Keratinocyte (primary cell): ENCODE results near the gene COL21A1. TPM values are rescaled to one million over a fixed set of nuclear protein-coding genes. Genes with fewer than 3 reads are reported as not detected.

Source experiments
- DNase-seq: peaks from one replicate; pipeline ENCODE4 v3.0.0-alpha.2; 2011; ENCODE audit warnings: low read depth, missing footprints, low spot score
- FAIRE-seq: peaks from 2 replicates; lab custom pipeline; 2011; peaks lifted over from hg19 to GRCh38; lab: Jason Lieb, UNC
- H2AFZ ChIP-seq: 2 replicates; pipeline ENCODE4 v1.6.0; 2012; ENCODE audit warnings: low read length, control low read depth, inconsistent platforms; ENCODE audit not compliant: control insufficient read depth
- H3K27ac ChIP-seq: 2 replicates; pipeline ENCODE4 v1.5.1; 2011; ENCODE audit warnings: low read length; ENCODE audit not compliant: control insufficient read depth, insufficient read depth
- H3K27me3 ChIP-seq: 3 replicates; pipeline ENCODE4 v1.6.0; 2011; ENCODE audit warnings: low read length; ENCODE audit not compliant: control insufficient read depth, insufficient read depth; ENCODE audit errors: extremely low read depth
- H3K36me3 ChIP-seq, 2 experiments: 2 replicates in 1 of 2; 3 replicates in 1 of 2; pipeline ENCODE4 v1.5.1; 2011; ENCODE audit warnings: low read length in 2 of 2, mild to moderate bottlenecking in 1 of 2; ENCODE audit not compliant: control insufficient read depth in 2 of 2, insufficient read depth in 2 of 2; ENCODE audit errors: extremely low read depth in 1 of 2
- H3K4me1 ChIP-seq: 3 replicates; pipeline ENCODE4 v1.5.1; 2011; ENCODE audit warnings: low read length; ENCODE audit not compliant: control insufficient read depth, insufficient read depth; ENCODE audit errors: extremely low read depth
- H3K4me2 ChIP-seq: 3 replicates; pipeline ENCODE4 v1.6.0; 2011; ENCODE audit warnings: low read depth, low read length; ENCODE audit not compliant: control insufficient read depth, insufficient read depth; ENCODE audit errors: extremely low read depth
- H3K4me3 ChIP-seq, 3 experiments: fragments of 200-600 bp in 1 of 3; sonication (generic) in 1 of 3; 2 replicates in 2 of 3; 3 replicates in 1 of 3; pipeline ENCODE4 v1.5.1; 2011 to 2016; ENCODE audit warnings: low read length in 3 of 3, mild to moderate bottlenecking in 3 of 3, control low read depth in 2 of 3, inconsistent platforms in 1 of 3, low read depth in 1 of 3, mixed read lengths in 1 of 3, mixed run types in 1 of 3, moderate library complexity in 1 of 3; ENCODE audit not compliant: control insufficient read depth in 2 of 3, insufficient read depth in 2 of 3; ENCODE audit errors: extremely low read depth in 1 of 3
- H3K79me2 ChIP-seq: 2 replicates; pipeline ENCODE4 v1.6.0; 2012; ENCODE audit warnings: low read length; ENCODE audit not compliant: control insufficient read depth, insufficient read depth
- H3K9ac ChIP-seq: 3 replicates; pipeline ENCODE4 v1.6.0; 2011; ENCODE audit warnings: low read length; ENCODE audit not compliant: control insufficient read depth, insufficient read depth; ENCODE audit errors: extremely low read depth
- H3K9me1 ChIP-seq: 3 replicates; pipeline ENCODE4 v1.6.0; 2011; ENCODE audit warnings: low read length; ENCODE audit not compliant: control insufficient read depth, insufficient read depth; ENCODE audit errors: extremely low read depth
- H3K9me3 ChIP-seq: 2 replicates; pipeline ENCODE4 v1.5.1; 2012; ENCODE audit warnings: low read depth, low read length; ENCODE audit not compliant: control insufficient read depth
- H4K20me1 ChIP-seq: 3 replicates; pipeline ENCODE4 v1.6.0; 2011; ENCODE audit warnings: low read length; ENCODE audit not compliant: control insufficient read depth, insufficient read depth; ENCODE audit errors: extremely low read depth
- CTCF ChIP-seq, 3 experiments: IDR thresholded peaks in 1 of 3; conservative IDR thresholded peaks in 1 of 3; optimal IDR thresholded peaks in 1 of 3; 2 replicates in 2 of 3; 3 replicates in 1 of 3; pipeline versions ENCODE3 to v1.5.1; 2011; ENCODE audit warnings: low read length in 3 of 3, mild to moderate bottlenecking in 3 of 3, moderate library complexity in 2 of 3, control low read depth in 1 of 3, inconsistent platforms in 1 of 3; ENCODE audit not compliant: insufficient read depth in 2 of 3; ENCODE audit errors: extremely low read depth in 1 of 3
- EZH2 ChIP-seq: IDR thresholded peaks from one replicate; pipeline ENCODE4 v1.6.1; 2012; ENCODE audit warnings: inconsistent platforms, mild to moderate bottlenecking, low read length, moderate library complexity
- dilution Hi-C: fragments of 300-500 bp; cut with MboI; formaldehyde crosslinking; loops from one replicate; pipeline ENCODE4 v1.7.0; 2020; ENCODE audit warnings: low sequenced_read_pairs; ENCODE audit not compliant: extremely low pct_ligation_motif_present
- polyA plus RNA-seq, 5 experiments: library from polyadenylated mRNA; depleted of rRNA in 3 of 5; stranded (reverse) in 3 of 5; stranded (forward) in 1 of 5; unstranded in 1 of 5; fragments of >200 nt; gene quantifications; 1 replicate in 1 of 5; 2 replicates in 3 of 5; 3 replicates in 1 of 5; pipeline versions ENCODE4 v1.2.1 to v1.2.3, GENCODE V29; 2011 to 2012; ENCODE audit warnings: missing spikeins in 2 of 5, low read depth in 1 of 5, low replicate concordance in 1 of 5

Gene COL21A1
- polyA plus RNA-seq, 1 donor (not counting 4 experiments of a cell fraction or from before 2014, with no cell fraction given) = 0.16 TPM

- dilution Hi-C loops = no loop called here
- Histone ChIP-seq H3K4me3 (no peak overlapping the region), H3K4me2 (no peak overlapping the region), H3K79me2 (no peaks in the 10 kb centered on the region), H3K9me1 (no peaks in the 10 kb centered on the region), H3K9ac (no peak overlapping the region), H3K36me3 (no peaks in the 10 kb centered on the region), H3K27me3 (no peaks in the 10 kb centered on the region), H3K9me3 (no peaks in the 10 kb centered on the region), H4K20me1 (no peaks in the 10 kb centered on the region), H2AFZ (no peak overlapping the region), H3K27ac (no peak overlapping the region), H3K4me1 (no peaks in the 10 kb centered on the region)
- FAIRE-seq (no peak), DNase-seq (no peak)
- TF ChIP-seq CTCF (optimal IDR thresholded peaks at IDR 0.05 in 1 of 3, IDR thresholded peaks at IDR 0.05 in 1 of 3, conservative IDR thresholded peaks at IDR 0.05 in 1 of 3; ENCODE audit: extremely low read depth in 1 of 3, insufficient read depth in 2 of 3, low read length in 3 of 3) = no peak
- no peak for TF ChIP-seq EZH2
Measured at GRCh38 chr6:56154076-56154475, 93.3 kb downstream of the COL21A1 start.

DNA sequence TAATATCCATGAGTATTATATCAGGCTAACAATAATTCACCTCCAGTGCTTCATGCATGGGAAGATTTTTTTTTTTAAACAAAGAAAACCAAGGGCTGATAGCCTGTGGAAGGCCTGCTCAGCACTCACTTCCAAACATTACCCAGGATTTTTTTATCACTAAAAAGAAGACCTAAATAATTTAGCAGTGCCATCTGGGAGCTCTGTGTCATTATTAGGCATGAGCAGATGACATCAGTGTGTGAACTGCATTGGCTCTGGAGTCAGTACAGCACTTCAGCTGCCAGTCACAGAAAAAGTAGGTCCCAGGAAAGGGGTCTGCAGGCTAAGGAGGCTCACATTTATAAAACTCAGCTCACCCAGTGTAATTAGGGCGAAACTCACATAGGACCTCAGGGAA is 94.8 kb downstream of the COL21A1 start:
- H3K9ac ChIP-seq = no peak overlapping the region
- H3K4me1 ChIP-seq = no peaks in the 10 kb centered on the region
- FAIRE-seq (no peak), DNase-seq (no peak)
- dilution Hi-C loops = no loop called here
- no peaks in the 10 kb centered on the region for H3K79me2 ChIP-seq
- H3K27me3 ChIP-seq = no peaks in the 10 kb centered on the region
- no peaks in the 10 kb centered on the region for H4K20me1 ChIP-seq
- H3K27ac ChIP-seq = no peak overlapping the region
- H3K36me3 ChIP-seq = no peaks in the 10 kb centered on the region
- H3K9me1 ChIP-seq = no peaks in the 10 kb centered on the region
- no peaks in the 10 kb centered on the region for H3K9me3 ChIP-seq
- H3K4me3 ChIP-seq = no peak overlapping the region
- TF ChIP-seq CTCF (optimal IDR thresholded peaks at IDR 0.05 in 1 of 3, IDR thresholded peaks at IDR 0.05 in 1 of 3, conservative IDR thresholded peaks at IDR 0.05 in 1 of 3; ENCODE audit: extremely low read depth in 1 of 3, insufficient read depth in 2 of 3, low read length in 3 of 3) = no peak
- no peak for TF ChIP-seq EZH2
- H3K4me2 ChIP-seq = no peak overlapping the region
- no peak overlapping the region for H2AFZ ChIP-seq
